Measurements from ENCODE around the gene INPP5D.
"Not testable (repeated sequence)": the region's sequence is repeated elsewhere in the genome, so short reads cannot be mapped to it uniquely, and the experiment has no call there.

DNA sequence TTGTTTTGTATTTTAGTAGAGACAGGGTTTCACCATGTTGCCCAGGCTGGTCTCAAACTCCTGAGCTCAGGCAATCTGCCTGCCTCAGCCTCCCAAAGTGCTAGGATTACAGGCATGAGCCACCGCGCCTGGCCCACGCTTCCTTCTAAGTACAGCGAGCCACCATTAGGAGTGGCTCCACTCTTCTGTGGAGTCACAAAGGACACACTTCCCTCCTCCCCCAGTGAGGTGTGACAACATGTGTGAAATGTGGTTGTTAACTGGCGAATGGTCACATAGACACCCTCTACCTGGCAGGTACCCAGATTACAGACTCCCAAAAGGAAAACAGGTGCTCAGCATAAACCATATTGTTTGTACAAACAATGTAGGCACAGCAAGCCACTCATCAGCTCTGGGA is 96.3 kb downstream of the INPP5D start:
- TF ChIP-seq, protein P1, sequence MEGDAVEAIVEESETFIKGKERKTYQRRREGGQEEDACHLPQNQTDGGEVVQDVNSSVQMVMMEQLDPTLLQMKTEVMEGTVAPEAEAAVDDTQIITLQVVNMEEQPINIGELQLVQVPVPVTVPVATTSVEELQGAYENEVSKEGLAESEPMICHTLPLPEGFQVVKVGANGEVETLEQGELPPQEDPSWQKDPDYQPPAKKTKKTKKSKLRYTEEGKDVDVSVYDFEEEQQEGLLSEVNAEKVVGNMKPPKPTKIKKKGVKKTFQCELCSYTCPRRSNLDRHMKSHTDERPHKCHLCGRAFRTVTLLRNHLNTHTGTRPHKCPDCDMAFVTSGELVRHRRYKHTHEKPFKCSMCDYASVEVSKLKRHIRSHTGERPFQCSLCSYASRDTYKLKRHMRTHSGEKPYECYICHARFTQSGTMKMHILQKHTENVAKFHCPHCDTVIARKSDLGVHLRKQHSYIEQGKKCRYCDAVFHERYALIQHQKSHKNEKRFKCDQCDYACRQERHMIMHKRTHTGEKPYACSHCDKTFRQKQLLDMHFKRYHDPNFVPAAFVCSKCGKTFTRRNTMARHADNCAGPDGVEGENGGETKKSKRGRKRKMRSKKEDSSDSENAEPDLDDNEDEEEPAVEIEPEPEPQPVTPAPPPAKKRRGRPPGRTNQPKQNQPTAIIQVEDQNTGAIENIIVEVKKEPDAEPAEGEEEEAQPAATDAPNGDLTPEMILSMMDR (conservative IDR thresholded peaks at IDR 0.05; ENCODE audit: low read length) = not testable (repeated sequence)
- TF ChIP-seq EZH2phosphoT487 (IDR thresholded peaks at IDR 0.05; ENCODE audit: borderline replicate concordance, low read depth, low read length) = not testable (repeated sequence)

Measured in OCI-LY7 (cell line).